ENCODE results near the gene EDDM13.
"Not testable (repeated sequence)": the region's sequence is repeated elsewhere in the genome, so short reads cannot be mapped to it uniquely, and the experiment has no call there.

Gene EDDM13

DNA sequence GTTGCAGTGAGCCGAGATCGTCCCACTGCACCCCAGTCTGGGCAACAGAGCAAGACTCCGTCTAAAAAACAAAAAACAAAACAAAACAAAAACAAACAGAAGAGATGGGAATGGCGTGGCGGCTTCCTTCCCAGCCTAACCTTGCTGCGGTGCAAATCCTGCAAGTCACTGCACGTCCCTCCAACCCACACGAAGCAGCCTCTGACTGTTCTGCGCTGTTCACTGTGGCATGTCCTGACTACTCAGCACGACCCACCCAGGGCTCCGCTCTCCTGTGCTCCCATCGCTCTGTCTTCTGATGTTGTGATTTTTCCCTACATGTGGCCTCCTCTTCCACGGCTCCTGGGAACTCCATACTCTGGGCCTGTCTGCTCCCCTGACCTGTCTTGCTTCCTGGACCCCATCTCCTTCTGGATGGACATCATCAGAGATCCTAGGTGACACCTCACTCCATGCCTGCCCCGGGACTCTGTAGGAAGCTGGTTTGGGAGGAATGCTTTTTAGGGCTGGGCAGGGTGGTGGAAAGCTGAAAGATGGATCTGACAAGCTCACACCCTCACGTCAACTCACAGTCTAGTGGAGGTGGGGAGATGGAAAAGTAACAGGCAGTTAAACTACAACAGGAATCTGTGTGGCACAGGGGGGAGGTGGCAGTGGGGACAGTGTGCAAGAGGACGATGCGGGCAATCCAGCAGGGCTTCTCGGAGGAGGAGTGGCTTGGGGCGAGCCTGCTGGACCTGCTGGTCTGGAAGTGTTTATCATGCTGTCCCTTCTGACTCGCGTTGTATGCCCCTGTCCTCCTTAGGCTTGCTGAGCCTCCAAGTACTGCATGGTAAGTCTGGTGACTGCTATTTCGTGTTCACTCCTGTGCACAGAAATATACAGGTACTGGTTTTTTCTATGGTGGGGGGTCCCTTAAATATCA, 23.2 kb downstream of the EDDM13 start:
- no peak for DNase-seq

DNA sequence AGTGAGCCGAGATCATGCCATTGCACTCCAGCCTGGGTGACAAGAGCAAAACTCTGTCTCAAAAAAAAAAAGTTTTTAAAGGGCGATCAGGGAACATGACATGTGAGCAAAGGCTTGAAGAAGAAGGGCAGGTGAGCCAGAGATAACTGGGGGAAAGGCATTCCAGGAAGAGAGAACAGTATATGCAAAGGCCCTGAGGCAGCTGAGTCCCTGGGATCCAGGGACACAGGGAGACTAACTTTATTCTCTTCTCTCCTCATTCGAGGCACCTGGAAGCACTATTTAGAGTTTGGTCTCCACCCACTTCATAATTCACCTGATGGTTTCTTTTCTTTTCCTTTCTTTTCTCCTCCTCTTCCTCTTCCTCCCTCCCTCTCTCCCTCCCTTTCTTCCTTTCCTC, 24.5 kb downstream of the EDDM13 start:
- no peak for DNase-seq

DNA sequence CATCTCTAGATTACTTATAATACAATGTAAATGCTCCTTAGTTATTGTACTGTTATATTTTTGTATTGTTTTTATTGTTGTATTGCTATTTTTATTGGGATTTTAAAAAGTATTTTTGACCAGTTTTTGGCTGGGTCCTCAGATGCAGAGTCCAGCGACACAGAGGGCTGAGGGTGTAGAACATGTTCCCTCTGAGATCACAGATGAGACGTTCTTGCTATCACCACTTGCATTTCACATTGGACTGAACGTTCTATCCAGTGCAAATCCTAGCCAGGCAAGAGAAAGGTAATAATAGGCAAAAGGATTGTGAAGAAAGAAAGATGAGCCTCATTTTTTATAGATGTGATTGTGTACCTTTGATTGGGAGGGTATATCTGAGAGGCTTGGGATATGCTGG, 27.1 kb downstream of the EDDM13 start:
- DNase-seq: no peak

DNA sequence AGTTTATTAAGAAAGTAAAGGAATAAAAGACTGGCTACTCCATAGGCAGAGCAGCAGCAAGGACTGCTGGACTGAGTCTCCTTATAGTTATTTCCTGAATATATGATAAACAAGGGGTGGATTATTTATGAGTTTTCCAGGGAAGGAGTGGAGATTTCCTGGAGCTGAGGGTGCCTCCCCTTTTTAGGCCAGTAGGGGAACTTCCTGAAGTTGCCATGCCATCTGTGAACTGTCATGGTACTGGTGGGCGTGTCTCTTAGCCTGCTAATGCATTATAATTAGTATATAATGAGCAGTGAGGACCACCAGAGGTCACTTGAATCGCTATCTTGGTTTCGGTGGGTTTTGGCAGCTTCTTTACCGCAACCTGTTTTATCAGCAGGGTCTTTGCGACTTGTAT, 28.6 kb downstream of the EDDM13 start:
- DNase-seq: peak; percentile 64

DNA sequence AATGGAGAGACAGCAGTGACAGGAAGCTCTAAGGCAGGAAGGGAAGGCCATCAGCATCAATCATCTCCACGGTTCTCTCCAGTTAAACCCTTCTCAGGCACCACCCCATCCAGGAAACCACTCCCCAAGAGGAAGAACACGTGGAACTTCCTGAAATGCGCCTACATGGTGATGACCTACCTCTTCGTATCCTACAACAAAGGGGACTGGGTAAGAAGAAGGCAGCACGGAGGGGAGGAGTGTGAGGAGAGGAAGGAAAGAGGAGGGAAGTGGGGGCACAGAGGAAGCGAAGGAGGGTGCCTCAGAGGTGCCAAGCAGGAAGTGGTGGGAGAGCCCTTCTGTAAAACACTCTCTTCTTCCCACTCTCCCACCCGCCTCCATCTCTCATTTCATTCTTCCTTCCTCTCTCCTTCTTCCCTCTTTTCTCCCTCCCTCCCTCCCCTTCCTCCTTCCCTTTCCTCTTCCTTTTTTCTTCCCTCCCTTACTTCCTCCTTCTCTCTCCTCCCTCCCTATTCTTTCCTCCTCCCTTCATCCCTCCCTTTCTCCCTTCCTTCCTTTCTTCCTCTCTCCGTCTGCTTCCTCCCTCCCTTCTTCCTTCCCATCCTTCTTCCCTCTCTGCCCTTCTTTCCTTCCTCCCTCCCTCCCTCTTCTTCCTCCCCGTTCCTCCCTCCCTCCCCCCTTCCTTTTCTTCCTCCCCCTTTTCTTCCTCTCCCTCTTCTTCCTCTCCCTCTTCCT, 29.5 kb downstream of the EDDM13 start:
- peak; percentile 22 for DNase-seq

DNA sequence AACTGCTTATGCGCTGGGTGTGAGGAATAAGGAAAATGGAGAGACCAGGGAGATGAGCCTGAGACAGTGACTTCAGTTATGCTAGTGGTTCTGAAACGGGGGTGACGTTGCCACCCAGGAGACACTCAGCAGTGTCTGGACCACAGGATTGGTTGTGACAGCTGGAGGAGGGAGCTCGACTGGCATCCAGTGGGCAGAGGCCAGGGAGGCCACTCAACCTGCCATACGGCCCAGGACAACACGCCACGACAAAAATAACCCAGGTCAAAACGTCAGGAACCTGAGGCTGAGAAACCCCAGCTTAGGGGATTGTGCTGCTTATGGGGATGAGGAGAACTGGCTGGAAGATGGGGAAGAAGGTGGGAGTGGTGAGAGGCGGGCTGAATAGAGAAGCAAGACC, 31.7 kb downstream of the EDDM13 start:
- no peak for DNase-seq

DNA sequence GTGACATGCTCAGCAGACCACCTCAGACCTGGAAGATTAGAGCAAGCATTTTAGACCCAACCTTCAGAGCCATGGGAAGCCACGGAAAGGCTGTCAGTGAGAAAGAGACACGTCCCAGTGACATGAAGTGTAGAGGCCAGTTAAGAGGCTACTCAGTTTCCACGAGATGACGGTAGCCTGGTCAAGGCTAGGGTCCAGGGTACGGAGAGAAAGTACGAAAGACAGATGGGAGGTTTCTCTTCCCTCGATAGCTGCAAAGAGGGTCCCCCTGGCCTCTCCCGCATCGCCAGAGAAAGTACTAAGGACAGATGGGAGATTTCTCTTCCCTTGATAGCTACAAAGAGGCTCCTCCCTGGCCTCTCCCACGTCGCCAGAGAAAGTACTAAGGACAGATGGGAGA, 33.5 kb downstream of the EDDM13 start:
- no peak for DNase-seq

DNA sequence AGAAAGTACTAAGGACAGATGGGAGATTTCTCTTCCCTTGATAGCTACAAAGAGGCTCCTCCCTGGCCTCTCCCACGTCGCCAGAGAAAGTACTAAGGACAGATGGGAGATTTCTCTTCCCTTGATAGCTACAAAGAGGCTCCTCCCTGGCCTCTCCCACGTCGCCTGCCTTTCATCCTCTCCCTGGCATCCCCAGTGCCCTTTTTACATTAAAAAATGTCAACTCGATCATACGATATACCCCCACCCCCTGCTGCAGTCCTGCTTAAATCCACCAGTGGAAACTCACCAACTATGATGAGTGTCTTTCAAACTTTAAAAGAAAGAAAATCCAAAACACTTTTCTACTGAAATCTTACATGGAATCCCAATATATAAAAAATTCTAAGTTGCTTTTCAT, 34.5 kb downstream of the EDDM13 start:
- not testable (repeated sequence) for DNase-seq

DNA sequence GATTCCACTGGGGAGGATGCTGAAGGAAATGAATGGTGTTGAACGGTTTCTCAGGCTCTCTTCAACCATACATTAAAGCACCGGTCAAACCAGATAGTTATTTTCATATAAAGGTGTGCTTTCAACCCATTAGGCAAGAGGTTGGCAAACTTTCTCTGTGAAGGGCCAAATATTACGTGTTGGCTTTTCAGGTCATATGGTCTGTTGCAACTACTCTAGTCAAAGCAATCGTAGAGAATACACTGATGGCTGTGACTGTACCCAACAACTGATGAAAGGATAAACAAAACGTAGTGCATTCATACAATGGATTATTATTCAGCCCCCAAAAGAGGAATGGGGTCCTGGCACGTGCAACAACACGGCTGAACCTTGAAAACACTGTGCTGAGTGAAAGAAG, 36.2 kb downstream of the EDDM13 start:
- no peak for DNase-seq

DNA sequence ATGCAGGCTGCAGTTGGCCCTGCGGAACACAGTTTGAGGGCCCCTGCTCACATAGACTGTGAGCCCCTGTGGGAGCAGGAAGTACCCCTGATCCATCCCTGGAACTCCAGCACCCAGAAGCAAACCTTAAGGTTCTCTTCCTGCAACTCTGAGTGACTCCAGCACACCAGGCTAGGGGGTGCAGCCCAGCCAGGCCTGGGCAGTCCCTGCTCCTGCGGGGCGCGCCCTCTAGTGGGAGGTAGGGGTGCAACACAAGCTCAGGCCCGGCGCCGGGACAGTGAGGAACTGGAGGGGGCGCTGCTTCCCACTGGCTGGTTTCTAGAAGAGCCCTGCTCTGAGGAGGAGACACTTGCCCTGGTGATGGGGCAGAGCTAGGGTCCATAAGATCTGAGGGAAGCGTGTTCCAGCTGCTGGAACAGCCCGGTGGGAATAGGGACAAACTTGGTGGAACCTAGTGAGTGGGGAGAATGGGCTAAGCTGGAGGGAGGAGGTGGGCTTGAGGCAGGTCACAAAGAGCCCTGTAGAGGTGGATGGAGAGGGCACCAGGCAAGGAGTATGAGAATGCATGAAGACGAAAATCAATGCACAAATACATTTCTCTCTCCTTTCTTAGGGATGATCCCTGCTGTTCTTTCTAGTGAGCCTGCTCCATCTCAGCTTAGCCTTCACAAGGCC, 37.1 kb downstream of the EDDM13 start:
- DNase-seq: peak; percentile 85

DNA sequence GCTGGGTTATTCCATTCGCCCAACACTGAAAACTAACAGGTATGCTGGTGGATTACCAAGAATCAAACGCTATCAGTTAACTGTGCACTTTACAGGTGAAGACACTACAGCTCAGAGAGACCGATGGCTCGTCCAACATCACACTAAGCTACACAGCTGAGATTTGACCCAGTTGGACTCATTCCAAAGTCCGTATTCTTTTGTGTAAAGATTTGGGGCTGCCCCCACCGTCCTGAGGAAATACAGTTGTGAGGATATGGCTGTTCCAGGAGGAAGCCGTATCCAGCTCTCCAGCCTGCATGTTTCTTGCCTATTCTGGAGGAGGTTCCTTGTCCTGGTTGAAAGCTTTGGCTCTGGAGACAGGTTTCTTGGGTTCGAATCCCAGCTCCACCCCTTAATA, 37.9 kb downstream of the EDDM13 start:
- DNase-seq: no peak

DNA sequence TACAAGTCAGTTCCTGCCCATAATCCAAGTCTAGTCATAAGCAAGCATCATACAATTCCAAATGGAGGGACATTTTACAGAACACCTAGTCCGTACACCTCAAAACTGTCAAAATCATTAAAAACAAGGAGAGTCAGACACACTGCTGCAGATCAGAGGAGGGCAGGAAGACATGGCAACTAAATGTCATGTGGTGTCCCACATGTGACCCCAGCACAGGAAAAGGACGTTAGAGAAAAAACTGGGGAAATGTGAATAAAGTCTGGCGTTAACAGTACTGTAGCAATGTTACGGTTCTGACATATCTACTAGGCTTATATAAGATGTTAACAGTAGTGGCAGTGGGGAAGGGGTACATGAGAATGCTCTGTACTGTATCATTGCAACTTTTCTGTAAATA, 39.8 kb downstream of the EDDM13 start:
- peak; percentile 27 for DNase-seq

DNA sequence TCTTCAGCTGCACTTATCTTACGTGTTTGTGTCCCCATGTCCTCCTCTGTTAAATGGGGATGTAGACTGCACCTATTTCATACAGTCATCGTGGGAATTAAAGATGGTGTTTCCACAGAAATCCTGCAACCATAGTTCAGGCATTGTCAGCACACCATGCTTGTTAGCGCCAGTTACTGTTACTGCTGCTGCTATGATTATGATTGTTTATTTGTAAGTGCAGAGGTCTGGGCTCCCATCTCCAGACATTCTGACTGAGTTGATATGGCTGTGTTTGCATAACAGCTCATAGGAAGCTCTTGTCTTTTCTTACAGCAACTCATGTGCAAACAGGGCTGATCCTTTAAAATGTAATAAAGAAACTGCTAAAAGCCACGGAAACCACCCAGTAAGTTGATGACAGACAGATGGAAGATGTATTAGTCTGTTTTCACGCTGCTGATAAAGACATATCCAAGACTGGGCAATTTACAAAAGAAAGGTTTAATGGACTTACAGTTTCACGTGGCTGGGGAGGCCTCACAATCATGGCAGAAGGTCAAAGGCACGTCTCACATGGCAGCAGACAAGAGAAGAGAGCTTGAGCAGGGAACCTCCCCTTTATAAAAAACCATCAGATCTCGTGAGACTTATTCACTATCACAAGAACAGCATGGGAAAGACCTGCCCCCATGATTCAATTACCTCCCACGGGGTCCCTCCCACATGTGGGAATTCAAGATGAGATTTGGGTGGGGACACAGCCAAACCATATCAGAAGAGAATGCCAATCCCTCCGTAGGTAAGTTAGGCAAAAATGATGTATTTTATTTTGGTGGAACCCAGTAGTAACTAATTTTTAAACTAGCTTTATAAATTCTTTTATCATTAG, 40.5 kb downstream of the EDDM13 start:
- peak; percentile 22 for DNase-seq

DNA sequence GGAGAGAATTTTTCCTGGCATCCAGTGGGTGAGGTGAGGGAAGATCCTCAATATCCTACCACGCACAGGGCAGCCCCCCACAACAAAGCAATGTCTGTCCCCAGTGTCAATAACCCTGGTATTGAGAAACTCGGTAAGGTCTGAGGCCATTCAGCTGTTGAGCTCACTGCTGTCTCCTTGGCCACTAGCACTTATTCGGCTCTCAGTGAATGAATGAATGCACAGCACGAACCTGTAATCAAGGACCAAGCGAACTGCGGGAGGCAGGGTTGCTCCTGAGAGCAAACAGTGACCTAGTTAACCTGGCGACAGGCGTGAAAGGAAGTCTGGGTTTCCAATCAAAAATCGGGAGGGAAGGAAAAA, 41.5 kb downstream of the EDDM13 start:
- DNase-seq: peak; percentile 48

DNA sequence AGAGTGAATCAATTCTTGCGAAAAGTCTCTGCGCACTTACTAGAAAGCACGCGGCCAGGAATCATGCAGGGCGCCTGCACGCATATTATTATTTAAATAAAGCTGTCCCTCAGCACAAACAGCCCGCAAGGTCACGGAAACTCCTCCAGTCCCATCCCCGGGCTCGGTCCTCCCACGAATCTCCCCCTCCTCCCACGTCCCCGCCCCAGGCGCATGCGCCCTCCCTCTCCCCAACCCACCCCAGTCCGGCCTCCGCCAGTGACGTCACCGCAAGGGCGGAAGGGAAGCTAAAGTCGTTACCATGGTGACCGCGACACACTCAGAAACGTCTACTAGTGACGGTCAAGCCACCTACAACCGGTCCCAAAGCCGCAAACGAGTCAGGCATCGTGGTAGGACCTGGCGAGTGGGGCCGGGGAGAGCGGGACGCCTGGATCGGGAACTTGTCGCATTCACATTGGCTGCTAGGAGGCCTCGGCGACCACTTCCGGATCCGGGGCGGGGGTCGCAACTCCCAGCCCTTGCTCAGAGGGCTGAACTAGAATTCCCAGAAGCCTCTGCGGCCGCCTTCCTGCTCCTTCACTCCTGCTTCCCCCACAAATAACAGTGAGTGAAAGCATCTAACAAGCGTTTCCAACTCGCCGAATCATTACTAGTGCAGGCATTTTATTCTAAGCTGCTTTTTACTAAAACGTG, 42.0 kb downstream of the EDDM13 start, which contains the start of gene ZSCAN5A:
Gene ZSCAN5A (minus strand): TSS at position 459 of the 696 bp plus-strand sequence. CDS start 89,793 bp downstream, outside the sequence.
- peak; percentile 97 for DNase-seq

DNA sequence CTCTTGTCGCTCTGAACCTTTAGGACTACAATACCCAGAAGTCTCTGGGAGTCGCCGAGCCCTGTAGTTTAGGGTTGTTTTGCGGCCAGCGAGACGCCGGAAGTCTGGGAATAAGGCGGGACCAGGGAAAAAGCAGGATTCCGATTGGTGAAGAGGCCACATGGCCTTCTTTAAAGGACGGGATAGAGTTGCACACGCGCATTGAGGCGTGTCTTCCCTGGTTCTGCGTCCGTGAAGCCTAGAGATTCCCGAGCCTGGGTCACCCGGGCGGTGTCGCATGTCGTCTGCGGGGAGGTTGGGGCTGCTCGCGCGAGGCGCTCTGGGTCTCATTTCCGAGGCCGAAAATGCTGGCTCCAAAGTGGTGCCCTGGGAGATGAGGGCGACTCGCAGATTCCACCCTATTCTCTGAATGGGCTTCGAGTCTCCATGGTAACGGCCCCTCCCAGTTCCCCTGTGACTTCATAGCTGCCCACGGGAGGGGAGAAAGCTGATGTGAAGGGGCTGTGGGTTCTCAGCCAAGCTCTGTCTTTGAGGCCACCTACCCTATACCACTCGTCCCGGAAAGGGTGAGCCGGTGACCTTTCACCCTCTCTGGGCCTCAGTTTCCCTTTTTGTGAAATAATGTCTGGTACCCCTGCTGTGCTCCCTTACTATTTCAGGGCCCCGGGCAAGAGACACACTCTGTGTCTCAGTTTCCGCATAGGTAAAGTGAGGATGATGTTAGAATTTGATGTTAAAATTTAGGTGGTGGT, 42.7 kb downstream of the EDDM13 start:
- peak; percentile 99 for DNase-seq

DNA sequence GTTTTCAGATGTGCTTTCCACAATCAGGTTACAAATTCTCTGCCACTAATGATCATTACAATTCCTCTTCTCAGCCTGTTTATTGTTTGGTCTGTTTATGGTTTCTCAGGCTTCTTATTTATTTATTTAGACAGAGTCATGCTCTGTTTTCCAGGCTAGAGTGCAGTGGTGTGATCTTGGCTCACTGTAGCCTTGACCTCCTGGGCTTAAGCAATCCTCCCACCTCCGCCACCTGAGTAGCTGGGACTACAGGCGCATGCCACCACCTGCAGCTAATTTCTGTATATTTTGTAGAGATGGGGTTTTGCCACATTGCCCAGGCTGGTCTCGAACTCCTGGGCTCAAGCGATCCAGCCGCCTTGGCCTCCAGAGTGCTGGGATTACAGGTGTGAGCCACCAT, 44.2 kb downstream of the EDDM13 start:
- no peak for DNase-seq

DNA sequence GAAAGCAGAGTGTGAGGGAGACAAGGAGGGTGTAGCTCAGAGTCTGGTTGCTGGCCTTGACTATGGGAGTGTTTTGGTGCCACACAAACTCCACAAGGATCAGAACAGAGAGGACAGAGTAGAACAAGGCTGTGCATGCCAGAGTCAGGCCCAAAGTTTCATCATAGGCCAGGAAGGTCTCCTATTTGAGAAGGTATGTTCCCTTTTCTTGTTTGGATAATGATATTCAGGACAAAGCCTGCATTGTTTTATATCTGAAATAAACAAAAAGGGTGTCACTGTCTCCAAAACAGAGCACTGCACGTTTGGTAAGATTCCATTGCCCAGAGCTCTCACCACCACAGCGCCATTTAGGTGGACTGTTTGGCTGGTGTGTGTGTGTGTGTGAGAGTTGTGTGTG, 45.2 kb downstream of the EDDM13 start:
- DNase-seq: no peak

DNA sequence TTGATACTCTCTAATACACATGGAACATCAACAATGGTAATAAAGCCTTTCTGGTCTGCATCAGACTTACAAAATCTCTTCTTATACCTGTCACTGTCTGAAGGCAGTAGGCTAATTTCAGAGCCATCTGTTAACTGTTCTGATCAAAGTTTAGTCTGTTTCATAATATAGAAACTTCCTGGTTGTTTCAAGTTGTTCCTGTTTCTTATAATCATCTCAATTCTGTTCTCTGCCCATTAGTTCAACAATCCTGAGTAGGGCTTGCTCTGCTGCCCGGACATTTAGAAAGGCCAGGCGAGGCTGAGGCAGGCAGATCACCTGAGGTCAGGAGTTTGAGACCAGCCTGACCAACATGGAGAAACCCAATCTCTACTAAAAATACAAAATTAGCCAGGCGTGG, 47.4 kb downstream of the EDDM13 start:
- peak; percentile 51 for DNase-seq

DNA sequence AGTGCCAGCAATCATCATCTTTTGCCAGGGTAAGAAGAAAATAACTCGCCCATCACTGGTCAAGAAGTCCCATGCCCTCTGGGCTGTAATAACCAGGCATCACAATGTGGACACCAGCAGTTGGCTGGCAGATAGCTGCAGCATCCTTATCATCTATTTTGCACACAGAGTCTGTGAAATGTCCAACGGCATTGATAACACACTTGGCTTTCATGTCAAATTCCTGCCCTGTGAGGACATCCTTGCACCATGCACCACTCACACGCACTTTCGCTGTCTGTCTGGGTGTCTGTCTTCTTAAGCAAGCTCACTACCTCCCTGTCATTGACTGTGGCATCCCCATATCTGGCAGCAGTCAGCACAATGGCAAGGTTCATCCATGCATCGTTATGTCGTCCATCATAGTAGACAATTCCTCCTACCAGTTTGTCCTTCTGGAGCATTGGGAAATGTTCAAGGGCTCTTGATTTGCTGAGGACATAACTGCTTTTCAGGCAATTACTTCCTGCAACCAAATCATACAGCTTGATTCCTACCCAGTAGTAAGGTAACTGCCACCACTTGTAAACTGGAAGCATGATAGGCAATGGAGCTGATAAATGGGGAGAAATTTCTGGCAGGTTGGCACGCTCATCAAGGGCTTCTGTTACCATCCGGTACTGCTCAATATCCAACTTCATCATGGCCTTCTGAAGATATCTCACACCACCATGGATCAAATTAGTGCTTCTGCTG, 48.9 kb downstream of the EDDM13 start:
- peak; percentile 86 for DNase-seq

Measured in hematopoietic multipotent progenitor cell treated with erythropoietin and hydrocortisone succinate and interleukin-3 and kit ligand, for 4 days (in vitro differentiated cells).